NCI-H774 (cell line): ENCODE results near the gene ATIC.

Source experiments
- DNase-seq: peaks from one replicate; lab custom pipeline; 2025; lab: John Stamatoyannopoulos, UW

ATIC gene

GRCh38 chr2:215399067-215399716 lies 87.3 kb downstream of the ATIC start:
- DNase-seq, result no peak
